Prostate gland (tissue), 2 donors: Measurements from ENCODE around the gene MYLK4. TPM values are rescaled to one million over a fixed set of nuclear protein-coding genes. Genes with fewer than 3 reads are reported as not detected.

ENCODE experiments used
- DNase-seq: peaks from one replicate; pipeline ENCODE4 v3.0.0-alpha.2; 2019; ENCODE audit warnings: low spot score
- H3K27ac ChIP-seq, 2 donors: fragments of 200-600 bp; sonication (generic); 2 replicates each; pipeline ENCODE4 v1.5.1; 2017 to 2019
- H3K27me3 ChIP-seq: fragments of 200-600 bp; sonication (generic); replicated peaks from 2 replicates; pipeline ENCODE4 v1.5.1; 2019; ENCODE audit not compliant: insufficient read depth
- H3K36me3 ChIP-seq, 2 donors: fragments of 200-600 bp; sonication (generic); 1 replicate in 1 of 2; 2 replicates in 1 of 2; pipeline versions ENCODE4 v1.5.1 to v1.8.1; 2017 to 2019
- H3K4me1 ChIP-seq: fragments of 200-600 bp; sonication (generic); replicated peaks from 2 replicates; pipeline ENCODE4 v1.5.1; 2019
- H3K4me3 ChIP-seq, 2 donors: fragments of 200-600 bp; sonication (generic); 2 replicates each; pipeline ENCODE4 v1.5.1; 2017 to 2019
- H3K9me3 ChIP-seq: fragments of 200-600 bp; sonication (generic); 2 replicates; pipeline ENCODE4 v1.5.1; 2017
- CTCF ChIP-seq, 4 experiments: fragments of 200-600 bp in 2 of 4; fragments of 450-650 bp in 2 of 4; sonication (generic) in 2 of 4; IDR thresholded peaks; 1 replicate in 3 of 4; 2 replicates in 1 of 4; pipeline ENCODE4 v1.5.1; 2016 to 2019; ENCODE audit warnings: antibody characterized with exemption in 4 of 4, mild to moderate bottlenecking in 2 of 4, moderate library complexity in 2 of 4
- POLR2A ChIP-seq: fragments of 450-650 bp; IDR thresholded peaks from one replicate; pipeline ENCODE4 v1.6.1; 2016; ENCODE audit warnings: antibody characterized with exemption, mild to moderate bottlenecking
- POLR2AphosphoS5 ChIP-seq: sonication (generic); formaldehyde crosslinking; IDR thresholded peaks from one replicate; pipeline ENCODE4 v1.6.1; 2017; ENCODE audit warnings: antibody characterized with exemption
- WGBS: methylation state at CpG from one replicate; pipeline ENCODE4 v1.1.5; 2018; 5-methylcytosine and 5-hydroxymethylcytosine counted together
- intact Hi-C: fragments of 100-400 bp; cut with DNase I; formaldehyde crosslinking; loops from one replicate; pipeline ENCODE4 v1.14.2; 2022
- total RNA-seq, 2 donors: library from RNA; depleted of rRNA; stranded (reverse); fragments of >200 nt; gene quantifications; one replicate each; pipeline ENCODE4 v1.1.0, GENCODE V29; 2016

MYLK4 gene
- total RNA-seq, 2 donors from 2014 or later, result 0.46 to 0.97 TPM

GRCh38 chr6:2718334-2719092 lies 32.2 kb downstream of the MYLK4 start:
- WGBS, result 77% methylated on average over 6 of the region's 6 CpGs
- DNase-seq, result no peak
- no peak overlapping the region for H3K4me3 ChIP-seq
- no peaks in the 10 kb centered on the region for H3K27me3 ChIP-seq
- H3K27ac ChIP-seq, result no peak overlapping the region
- TF ChIP-seq POLR2A (no peak), CTCF (IDR thresholded peaks at IDR 0.05) (no peak), POLR2AphosphoS5 (no peak)
- H3K4me1 ChIP-seq, result no peaks in the 10 kb centered on the region
- H3K36me3 ChIP-seq, result no peaks in the 10 kb centered on the region
- intact Hi-C loops, result no loop called here
- no peaks in the 10 kb centered on the region for H3K9me3 ChIP-seq

GRCh38 chr6:2716936-2717700 lies 33.6 kb downstream of the MYLK4 start:
- DNase-seq, result no peak
- Histone ChIP-seq H3K4me1 (no peaks in the 10 kb centered on the region), H3K27ac (no peak overlapping the region), H3K27me3 (no peaks in the 10 kb centered on the region), H3K9me3 (no peaks in the 10 kb centered on the region), H3K36me3 (no peaks in the 10 kb centered on the region), H3K4me3 (no peak overlapping the region)
- 82% methylated on average over 9 of the region's 9 CpGs for WGBS
- intact Hi-C loops, result no loop called here
- TF ChIP-seq POLR2AphosphoS5 (no peak), POLR2A (no peak), CTCF (IDR thresholded peaks at IDR 0.05) (no peak)

GRCh38 chr6:2715737-2716136 lies 35.0 kb downstream of the MYLK4 start:
- Histone ChIP-seq H3K36me3 (no peaks in the 10 kb centered on the region), H3K4me3 (no peak overlapping the region), H3K27me3 (no peaks in the 10 kb centered on the region), H3K27ac (no peak overlapping the region), H3K9me3 (no peaks in the 10 kb centered on the region), H3K4me1 (no peaks in the 10 kb centered on the region)
- TF ChIP-seq POLR2A, result no peak
- TF ChIP-seq CTCF (IDR thresholded peaks at IDR 0.05), result no peak
- no peak for TF ChIP-seq POLR2AphosphoS5
- 29% methylated on average over 5 of the region's 5 CpGs for WGBS
- intact Hi-C loops, result no loop called here
- no peak for DNase-seq

GRCh38 chr6:2714111-2714895 lies 36.4 kb downstream of the MYLK4 start:
- intact Hi-C loops, result no loop called here
- DNase-seq, result no peak
- Histone ChIP-seq H3K36me3 (no peaks in the 10 kb centered on the region), H3K4me1 (no peaks in the 10 kb centered on the region), H3K4me3 (no peak overlapping the region), H3K9me3 (no peaks in the 10 kb centered on the region), H3K27me3 (no peaks in the 10 kb centered on the region), H3K27ac (no peak overlapping the region)
- TF ChIP-seq POLR2AphosphoS5 (peak; percentile 11), POLR2A (no peak)
- 86% methylated on average over 7 of the region's 7 CpGs for WGBS

GRCh38 chr6:2713473-2714110 lies 37.1 kb downstream of the MYLK4 start:
- intact Hi-C loops, result no loop called here
- H3K9me3 ChIP-seq, result no peaks in the 10 kb centered on the region
- DNase-seq, result no peak
- no peak overlapping the region for H3K27ac ChIP-seq
- no peak for TF ChIP-seq POLR2A
- TF ChIP-seq POLR2AphosphoS5, result no peak
- TF ChIP-seq CTCF (IDR thresholded peaks at IDR 0.05), result no peak
- 89% methylated on average over 8 of the region's 8 CpGs for WGBS
- H3K36me3 ChIP-seq, result no peaks in the 10 kb centered on the region
- H3K4me1 ChIP-seq, result no peaks in the 10 kb centered on the region
- no peak overlapping the region for H3K4me3 ChIP-seq
- no peaks in the 10 kb centered on the region for H3K27me3 ChIP-seq
